H1 (cell line): Measurements from ENCODE around the gene ANKS1A. TPM values are rescaled to one million over a fixed set of nuclear protein-coding genes. Genes with fewer than 3 reads are reported as not detected.

ENCODE experiments used
- CTCF ChIA-PET: fragments of 300-600 bp; sonication (Branson Sonifier 250); formaldehyde crosslinking; loops from one replicate; lab custom pipeline; 2021; ENCODE audit not compliant: partially characterized antibody; lab: Charles Lee
- POLR2A ChIA-PET: fragments of 300-600 bp; sonication (Branson Sonifier 250); formaldehyde crosslinking; loops from one replicate; lab custom pipeline; 2021; ENCODE audit warnings: inconsistent platforms; ENCODE audit not compliant: partially characterized antibody; lab: Charles Lee
- DNase-seq, 2 experiments: peaks; one replicate each; pipeline versions ENCODE4 v3.0.0 to v3.0.0-alpha.2; 2010 to 2022; ENCODE audit warnings: low spot score in 2 of 2, low read depth in 1 of 2, mixed read lengths in 1 of 2
- FAIRE-seq: peaks from 2 replicates; lab custom pipeline; 2011; peaks lifted over from hg19 to GRCh38; lab: Jason Lieb, UNC
- H2AFZ ChIP-seq: 2 replicates; pipeline ENCODE4 v1.8.1; 2012; ENCODE audit warnings: low read length, inconsistent platforms
- H2AK5ac ChIP-seq: 2 replicates; pipeline ENCODE4 v1.6.1; 2013; ENCODE audit warnings: low read depth, low read length
- H2BK120ac ChIP-seq: replicated peaks from 2 replicates; pipeline ENCODE3; 2013; ENCODE audit warnings: low read depth, low read length, inconsistent platforms
- H2BK12ac ChIP-seq: 2 replicates; pipeline ENCODE4 v1.6.1; 2013; ENCODE audit warnings: low read depth, low read length
- H2BK15ac ChIP-seq: 2 replicates; pipeline ENCODE4 v1.6.1; 2013; ENCODE audit warnings: low read length
- H2BK20ac ChIP-seq: 2 replicates; pipeline ENCODE4 v1.6.1; 2013; ENCODE audit warnings: low read length
- H2BK5ac ChIP-seq: 2 replicates; pipeline ENCODE4 v1.6.1; 2013; ENCODE audit warnings: low read depth, low read length
- H3K14ac ChIP-seq: 2 replicates; pipeline ENCODE4 v1.6.1; 2013; ENCODE audit warnings: inconsistent platforms; ENCODE audit not compliant: insufficient read length
- H3K18ac ChIP-seq: 2 replicates; pipeline ENCODE4 v1.6.1; 2013; ENCODE audit warnings: low read length; ENCODE audit errors: extremely low read depth
- H3K23ac ChIP-seq: 2 replicates; pipeline ENCODE4 v1.6.1; 2013; ENCODE audit warnings: inconsistent platforms; ENCODE audit not compliant: insufficient read length
- H3K23me2 ChIP-seq: 2 replicates; pipeline ENCODE4 v1.6.1; 2013; ENCODE audit warnings: low read depth, low read length
- H3K27ac ChIP-seq: 2 replicates; pipeline ENCODE4 v1.6.1; 2011; ENCODE audit warnings: low read depth, low read length, inconsistent platforms
- H3K27me3 ChIP-seq, 4 experiments: replicated peaks in 1 of 4; 1 replicate in 1 of 4; 2 replicates in 3 of 4; pipeline versions ENCODE4 v1.6.1 to v1.8.1; 2011 to 2013; ENCODE audit warnings: low read length in 3 of 4, mild to moderate bottlenecking in 3 of 4, inconsistent platforms in 2 of 4, mixed read lengths in 2 of 4, moderate library complexity in 1 of 4; ENCODE audit not compliant: control insufficient read depth in 3 of 4, insufficient read depth in 3 of 4; ENCODE audit errors: extremely low read depth in 1 of 4
- H3K36me3 ChIP-seq, 4 experiments: 2 replicates each; pipeline versions ENCODE4 v1.6.1 to v1.8.1; 2011 to 2013; ENCODE audit warnings: mild to moderate bottlenecking in 4 of 4, low read length in 3 of 4, moderate library complexity in 2 of 4, control low read depth in 1 of 4, inconsistent platforms in 1 of 4; ENCODE audit not compliant: insufficient read depth in 4 of 4, control insufficient read depth in 2 of 4
- H3K4ac ChIP-seq: replicated peaks from 2 replicates; pipeline ENCODE3; 2013; ENCODE audit warnings: low read length, low read depth, mixed read lengths, inconsistent platforms; ENCODE audit not compliant: insufficient read length
- H3K4me1 ChIP-seq, 4 experiments: replicated peaks in 1 of 4; 1 replicate in 1 of 4; 2 replicates in 3 of 4; pipeline versions ENCODE4 v1.6.1 to v1.8.1; 2011 to 2013; ENCODE audit warnings: low read length in 3 of 4, inconsistent platforms in 2 of 4, mixed read lengths in 1 of 4; ENCODE audit not compliant: insufficient read depth in 4 of 4, control insufficient read depth in 3 of 4
- H3K4me2 ChIP-seq, 2 experiments: 2 replicates each; pipeline versions ENCODE4 v1.6.1 to v1.8.1; 2011 to 2013; ENCODE audit warnings: low read depth in 2 of 2, low read length in 2 of 2, control low read depth in 1 of 2, inconsistent platforms in 1 of 2, mild to moderate bottlenecking in 1 of 2; ENCODE audit not compliant: insufficient read depth in 1 of 2
- H3K4me3 ChIP-seq, 4 experiments: fragments of 200-600, 300-600 bp in 1 of 4; sonication (generic), shearing (Covaris generic), sonication (Bioruptor Twin) in 1 of 4; 2 replicates each; pipeline versions ENCODE4 v1.5.1 to v1.8.1; 2011 to 2016; ENCODE audit warnings: low read length in 4 of 4, low read depth in 3 of 4, control low read depth in 2 of 4, inconsistent platforms in 2 of 4, mild to moderate bottlenecking in 2 of 4, mixed read lengths in 1 of 4, moderate library complexity in 1 of 4; ENCODE audit not compliant: insufficient read depth in 2 of 4; ENCODE audit errors: extremely low read depth in 1 of 4
- H3K56ac ChIP-seq: replicated peaks from 2 replicates; pipeline ENCODE3; 2013; ENCODE audit warnings: low read depth, mild to moderate bottlenecking, mixed read lengths, low read length, inconsistent platforms; ENCODE audit not compliant: insufficient read length
- H3K79me1 ChIP-seq: 2 replicates; pipeline ENCODE4 v1.6.1; 2013; ENCODE audit warnings: low read depth, low read length, control low read depth
- H3K79me2 ChIP-seq, 2 experiments: 2 replicates each; pipeline versions ENCODE4 v1.6.1 to v1.8.1; 2012 to 2013; ENCODE audit warnings: low read length in 2 of 2, mild to moderate bottlenecking in 2 of 2, inconsistent platforms in 1 of 2; ENCODE audit not compliant: insufficient read depth in 2 of 2, control insufficient read depth in 1 of 2
- H3K9ac ChIP-seq, 4 experiments: replicated peaks in 1 of 4; 1 replicate in 1 of 4; 2 replicates in 3 of 4; pipeline versions ENCODE4 v1.6.1 to v1.8.1; 2011 to 2013; ENCODE audit warnings: low read depth in 3 of 4, low read length in 3 of 4, control low read depth in 2 of 4, mild to moderate bottlenecking in 2 of 4, moderate library complexity in 2 of 4, inconsistent platforms in 1 of 4; ENCODE audit errors: extremely low read depth in 1 of 4
- H3K9me3 ChIP-seq, 2 experiments: 2 replicates each; pipeline versions ENCODE4 v1.6.1 to v1.8.1; 2012 to 2013; ENCODE audit warnings: mild to moderate bottlenecking in 2 of 2, moderate library complexity in 2 of 2, control low read depth in 1 of 2, inconsistent platforms in 1 of 2, low read depth in 1 of 2, low read length in 1 of 2, mixed read lengths in 1 of 2; ENCODE audit not compliant: insufficient read depth in 2 of 2
- H4K20me1 ChIP-seq, 2 experiments: replicated peaks in 1 of 2; 2 replicates each; pipeline versions ENCODE3 to v1.8.1; 2011 to 2013; ENCODE audit warnings: inconsistent platforms in 2 of 2, low read length in 2 of 2, mild to moderate bottlenecking in 1 of 2; ENCODE audit not compliant: insufficient read depth in 2 of 2, control insufficient read depth in 1 of 2
- H4K5ac ChIP-seq: 2 replicates; pipeline ENCODE4 v1.6.1; 2013; ENCODE audit warnings: low read length, low read depth, mixed read lengths, inconsistent platforms; ENCODE audit not compliant: insufficient read length
- H4K8ac ChIP-seq: 2 replicates; pipeline ENCODE4 v1.8.0; 2013; ENCODE audit warnings: mild to moderate bottlenecking, moderate library complexity, low read length, inconsistent platforms; ENCODE audit not compliant: insufficient read depth; ENCODE audit errors: extremely low read depth
- H4K91ac ChIP-seq: replicated peaks from 2 replicates; pipeline ENCODE3; 2013; ENCODE audit warnings: low read length, mixed read lengths, inconsistent platforms; ENCODE audit not compliant: insufficient read length
- BACH1 ChIP-seq: IDR thresholded peaks from 2 replicates; pipeline ENCODE4 v1.6.1; 2012; ENCODE audit warnings: low read length, improper control_type of control experiment
- CTBP2 ChIP-seq: IDR thresholded peaks from 2 replicates; pipeline ENCODE4 v1.7.0; 2011; ENCODE audit warnings: borderline replicate concordance, mild to moderate bottlenecking, moderate library complexity, mixed read lengths, low read length; ENCODE audit not compliant: insufficient read depth, insufficient read length
- CTCF ChIP-seq, 3 experiments: IDR thresholded peaks; 1 replicate in 2 of 3; 2 replicates in 1 of 3; pipeline versions ENCODE4 v1.5.1 to v1.6.1; 2011; ENCODE audit warnings: low read length in 3 of 3, mild to moderate bottlenecking in 3 of 3, inconsistent platforms in 2 of 3, low read depth in 1 of 3, moderate library complexity in 1 of 3; ENCODE audit not compliant: insufficient read depth in 1 of 3; ENCODE audit errors: control extremely low read depth in 1 of 3
- GABPA ChIP-seq: IDR thresholded peaks from 2 replicates; pipeline ENCODE4 v1.6.1; 2011; ENCODE audit warnings: mild to moderate bottlenecking, low read length, moderate library complexity, borderline replicate concordance; ENCODE audit not compliant: insufficient read depth
- KDM5A ChIP-seq: fragments of 200-600 bp; IDR thresholded peaks from 2 replicates; pipeline ENCODE4 v1.7.1; 2012; ENCODE audit warnings: mild to moderate bottlenecking, low read length, inconsistent platforms, mixed read lengths
- MAFK ChIP-seq: IDR thresholded peaks from 2 replicates; pipeline ENCODE4 v1.6.1; 2012; ENCODE audit warnings: low read depth, mild to moderate bottlenecking, improper control_type of control experiment, low read length
- MAX ChIP-seq: IDR thresholded peaks from 2 replicates; pipeline ENCODE4 v1.6.1; 2012; ENCODE audit warnings: inconsistent platforms
- TAF7 ChIP-seq: optimal IDR thresholded peaks from 2 replicates; pipeline ENCODE3; 2011; ENCODE audit warnings: low read depth, mild to moderate bottlenecking, inconsistent platforms, low read length, moderate library complexity, borderline replicate concordance
- WGBS, 2 experiments: shearing (Covaris generic) in 1 of 2; methylation state at CpG; one replicate each; pipeline versions ENCODE4 v1.1.6 to v1.1.7; 2013 to 2015; ENCODE audit warnings: low lambda C conversion rate in 2 of 2, mixed read lengths in 2 of 2, inconsistent platforms in 1 of 2, low coverage in 1 of 2, missing lambda C conversion rate in 1 of 2; ENCODE audit not compliant: insufficient replicate concordance in 2 of 2, insufficient coverage in 1 of 2, insufficient read length in 1 of 2; ENCODE audit errors: extremely low coverage in 1 of 2, missing lambda C conversion rate in 1 of 2; 5-methylcytosine and 5-hydroxymethylcytosine counted together
- polyA plus RNA-seq, 7 experiments: library from polyadenylated mRNA; depleted of rRNA in 3 of 7; stranded (reverse) in 5 of 7; unstranded in 2 of 7; fragments of >200 nt in 5 of 7; fragments of 200-250 nt in 2 of 7; gene quantifications; 1 replicate in 5 of 7; 2 replicates in 1 of 7; 4 replicates in 1 of 7; pipeline versions ENCODE4 v1.2.1 to v1.2.3, GENCODE V29; 2011 to 2013; ENCODE audit warnings: missing spikeins in 2 of 7, mixed read lengths in 2 of 7
- total RNA-seq: library from RNA; stranded (reverse); fragmentation: NEBNext Ultra II Directional; extraction: Animal tissue kit (Norgen Biotek cat#: 25700); gene quantifications from 2 replicates; pipeline ENCODE4 v1.2.1, GENCODE V29; 2021

ANKS1A gene
- total and polyA plus RNA-seq, 2 of the 8 experiments (the other 6 are each of a cell fraction or from before 2014, with no cell fraction given) = 9.8 to 30.9 TPM

GRCh38 chr6:35047265-35048011, 158.4 kb downstream of the ANKS1A start:
- CTCF ChIA-PET = interaction anchor here (1.8 to 3.8 kb wide), 7 partner anchors 13 to 65 kb away, joined by 6 to 37 read pairs (median 10); no protein-coding TSS in a partner anchor

More at GRCh38 chr6:35047265-35048011, 158.4 kb downstream of the ANKS1A start:
- Histone ChIP-seq H4K8ac (0 out of 2 replicates have a peak overlapping the region, but pooled peaks have one; percentile 17), H3K23ac (no peak overlapping the region), H2BK12ac (peak overlapping the region; percentile 100), H3K79me1 (no peaks in the 10 kb centered on the region), H4K91ac (peak overlapping the region; percentile 90), H3K27me3 (no peaks in the 10 kb centered on the region), H2BK15ac (peak overlapping the region; percentile 66; the same call in 1 of the 2 replicates), H3K4me1 (peaks cover 29 to 62% (median 48%) of the 10 kb centered on the region in 4 experiments), H2BK20ac (peak overlapping the region; percentile 98), H3K4me2 (peak overlapping the region in 1 of 2 experiments; percentile 46; a peak in 2 of 4 replicates), H2AK5ac (peak overlapping the region; percentile 91), H3K36me3 (no peaks in the 10 kb centered on the region; a peak in 1 of 8 replicates), H3K79me2 (no peaks in the 10 kb centered on the region), H4K5ac (peak overlapping the region; percentile 82), H3K18ac (peak overlapping the region; percentile 98), H4K20me1 (no peaks in the 10 kb centered on the region), H2BK120ac (peak overlapping the region; percentile 74), H3K56ac (no peak overlapping the region), H3K23me2 (no peaks in the 10 kb centered on the region), H3K27ac (peak overlapping the region; percentile 96), H3K4ac (peak overlapping the region; percentile 63), H3K9ac (peak overlapping the region in 2 of 4 experiments; percentile 4 to 79; a peak in 4 of 7 replicates), H3K14ac (no peak overlapping the region), H2AFZ (0 out of 2 replicates have a peak overlapping the region, but pooled peaks have one; percentile 90), H2BK5ac (peak overlapping the region; percentile 95), H3K9me3 (no peaks in the 10 kb centered on the region), H3K4me3 (no peak overlapping the region)
- WGBS, 2 experiments = 79% methylated on average over 7 of the region's 7 CpGs; no CpG with 5 or more reads in 1 of the 2 experiments
- DNase-seq (no peak), FAIRE-seq (no peak)
- POLR2A ChIA-PET = interaction anchor here (0.5 to 3.7 kb wide), 6 partner anchors 11 to 165 kb away, joined by 3 to 18 read pairs (median 4); no protein-coding TSS in a partner anchor
- TF ChIP-seq BACH1 (no peak), MAFK (no peak), GABPA (no peak), CTBP2 (no peak), TAF7 (no peak), CTCF (IDR thresholded peaks at IDR 0.05; ENCODE audit: control extremely low read depth in 1 of 3, insufficient read depth in 1 of 3, low read depth in 1 of 3, low read length in 3 of 3) (no peak), KDM5A (no peak), MAX (no peak)
